MM.1S (cell line): ENCODE measurements around the gene FOXO6.

Experiments
- DNase-seq: peaks from one replicate; pipeline ENCODE4 v3.0.0-alpha.2; 2015
- H2AFZ ChIP-seq: fragments of 300-600 bp; sonication (generic); 2 replicates; pipeline ENCODE4 v1.6.0; 2016; ENCODE audit warnings: antibody characterized with exemption, low read length
- H3F3A ChIP-seq: fragments of 300-600 bp; sonication (generic); 2 replicates; pipeline ENCODE4 v1.6.1; 2016; ENCODE audit warnings: mild to moderate bottlenecking, antibody characterized with exemption, low read length, moderate library complexity, mixed read lengths; ENCODE audit not compliant: insufficient read depth
- H3K27ac ChIP-seq: fragments of 300-600 bp; sonication (generic); 2 replicates; pipeline ENCODE4 v1.5.1; 2016; ENCODE audit warnings: mild to moderate bottlenecking, low read length
- H3K27me3 ChIP-seq: fragments of 300-600 bp; sonication (generic); replicated peaks from 2 replicates; pipeline ENCODE4 v1.6.0; 2016; ENCODE audit warnings: low read length; ENCODE audit not compliant: insufficient read depth
- H3K36me3 ChIP-seq: fragments of 300-600 bp; sonication (generic); replicated peaks from 2 replicates; pipeline ENCODE4 v1.6.1; 2016; ENCODE audit warnings: mild to moderate bottlenecking, low read length, mixed read lengths; ENCODE audit not compliant: insufficient read depth
- H3K4me1 ChIP-seq: fragments of 300-600 bp; sonication (generic); 2 replicates; pipeline ENCODE4 v1.6.1; 2016; ENCODE audit warnings: low read length, mixed read lengths
- H3K4me2 ChIP-seq: fragments of 300-600 bp; sonication (generic); 2 replicates; pipeline ENCODE4 v1.6.0; 2016; ENCODE audit warnings: low read depth, low read length
- H3K4me3 ChIP-seq: fragments of 300-600 bp; sonication (generic); 2 replicates; pipeline ENCODE4 v1.5.1; 2016; ENCODE audit warnings: low read length, mixed read lengths
- H3K79me2 ChIP-seq: fragments of 300-600 bp; sonication (generic); 2 replicates; pipeline ENCODE4 v1.6.1; 2016; ENCODE audit warnings: mixed run types, low read length, mixed read lengths
- H3K9ac ChIP-seq: fragments of 300-600 bp; sonication (generic); 2 replicates; pipeline ENCODE4 v1.6.1; 2016; ENCODE audit warnings: low read length, mixed read lengths
- H3K9me2 ChIP-seq: fragments of 300-600 bp; sonication (generic); replicated peaks from 2 replicates; pipeline ENCODE4 v1.6.1; 2016; ENCODE audit warnings: mild to moderate bottlenecking, low read length, mixed read lengths; ENCODE audit not compliant: insufficient read depth
- H3K9me3 ChIP-seq: fragments of 300-600 bp; sonication (generic); replicated peaks from 2 replicates; pipeline ENCODE4 v1.6.1; 2016; ENCODE audit warnings: mild to moderate bottlenecking, low read length, mixed read lengths; ENCODE audit not compliant: insufficient read depth
- H4K20me1 ChIP-seq: fragments of 300-600 bp; sonication (generic); 2 replicates; pipeline ENCODE4 v1.6.1; 2016; ENCODE audit warnings: mild to moderate bottlenecking, low read length, moderate library complexity, mixed read lengths; ENCODE audit not compliant: insufficient read depth
- EZH2 ChIP-seq: fragments of 300-600 bp; sonication (generic); optimal IDR thresholded peaks from 2 replicates; pipeline ENCODE3; 2017; ENCODE audit warnings: low read depth, mild to moderate bottlenecking, antibody characterized with exemption, low read length, mixed read lengths
- EZH2phosphoT487 ChIP-seq: fragments of 300-600 bp; sonication (generic); IDR thresholded peaks from 2 replicates; pipeline ENCODE4 v1.6.1; 2018; ENCODE audit warnings: antibody characterized with exemption, low read length
- TF ChIP-seq, protein P1 (sequence below): fragments of 300-600 bp; sonication (generic); IDR thresholded peaks from 2 replicates; pipeline ENCODE4 v1.5.1; 2016; ENCODE audit warnings: antibody characterized with exemption, low read length, mixed read lengths

Gene FOXO6

GRCh38 chr1:41399145-41399795 is 38.0 kb downstream of the FOXO6 start:
- no peak for DNase-seq
- Histone ChIP-seq H3K9me3 (no peaks in the 10 kb centered on the region), H4K20me1 (no peaks in the 10 kb centered on the region), H3K4me1 (no peaks in the 10 kb centered on the region), H3K4me3 (no peak overlapping the region), H3K79me2 (no peaks in the 10 kb centered on the region), H3F3A (no peaks in the 10 kb centered on the region), H3K9ac (no peak overlapping the region), H3K27ac (no peak overlapping the region), H3K27me3 (no peaks in the 10 kb centered on the region), H3K36me3 (no peaks in the 10 kb centered on the region), H3K9me2 (no peaks in the 10 kb centered on the region), H3K4me2 (no peak overlapping the region), H2AFZ (no peak overlapping the region)
- TF ChIP-seq, protein P1, sequence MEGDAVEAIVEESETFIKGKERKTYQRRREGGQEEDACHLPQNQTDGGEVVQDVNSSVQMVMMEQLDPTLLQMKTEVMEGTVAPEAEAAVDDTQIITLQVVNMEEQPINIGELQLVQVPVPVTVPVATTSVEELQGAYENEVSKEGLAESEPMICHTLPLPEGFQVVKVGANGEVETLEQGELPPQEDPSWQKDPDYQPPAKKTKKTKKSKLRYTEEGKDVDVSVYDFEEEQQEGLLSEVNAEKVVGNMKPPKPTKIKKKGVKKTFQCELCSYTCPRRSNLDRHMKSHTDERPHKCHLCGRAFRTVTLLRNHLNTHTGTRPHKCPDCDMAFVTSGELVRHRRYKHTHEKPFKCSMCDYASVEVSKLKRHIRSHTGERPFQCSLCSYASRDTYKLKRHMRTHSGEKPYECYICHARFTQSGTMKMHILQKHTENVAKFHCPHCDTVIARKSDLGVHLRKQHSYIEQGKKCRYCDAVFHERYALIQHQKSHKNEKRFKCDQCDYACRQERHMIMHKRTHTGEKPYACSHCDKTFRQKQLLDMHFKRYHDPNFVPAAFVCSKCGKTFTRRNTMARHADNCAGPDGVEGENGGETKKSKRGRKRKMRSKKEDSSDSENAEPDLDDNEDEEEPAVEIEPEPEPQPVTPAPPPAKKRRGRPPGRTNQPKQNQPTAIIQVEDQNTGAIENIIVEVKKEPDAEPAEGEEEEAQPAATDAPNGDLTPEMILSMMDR = no peak
- no peak for TF ChIP-seq EZH2phosphoT487
- no peak for TF ChIP-seq EZH2

DNA sequence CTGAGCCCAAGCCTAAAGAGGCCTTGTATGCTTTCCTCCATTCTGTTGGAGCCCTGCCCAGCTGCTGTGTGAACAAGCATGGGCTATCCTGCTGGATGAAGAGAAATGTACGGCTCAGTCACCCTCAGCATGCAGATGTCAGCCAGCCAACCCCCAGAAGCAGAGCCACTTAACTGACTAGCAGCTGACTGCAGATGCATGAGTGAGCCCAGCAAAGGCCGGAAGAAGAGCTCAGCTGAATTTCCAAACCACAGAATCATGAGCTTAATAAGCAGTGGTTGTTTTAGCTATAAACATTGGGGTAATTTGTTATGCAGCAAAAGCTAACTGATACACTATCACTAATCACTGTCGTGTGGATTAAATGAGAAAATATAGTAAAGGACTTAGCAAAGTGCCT is 39.0 kb downstream of the FOXO6 start:
- Histone ChIP-seq H3F3A (no peaks in the 10 kb centered on the region), H3K27me3 (no peaks in the 10 kb centered on the region), H3K36me3 (no peaks in the 10 kb centered on the region), H4K20me1 (no peaks in the 10 kb centered on the region), H3K27ac (no peak overlapping the region), H3K4me3 (no peak overlapping the region), H3K4me1 (no peaks in the 10 kb centered on the region), H3K9me3 (no peaks in the 10 kb centered on the region), H3K9me2 (no peaks in the 10 kb centered on the region), H3K79me2 (no peaks in the 10 kb centered on the region), H3K4me2 (no peak overlapping the region), H3K9ac (no peak overlapping the region), H2AFZ (no peak overlapping the region)
- TF ChIP-seq, protein P1 = no peak
- no peak for DNase-seq

DNA sequence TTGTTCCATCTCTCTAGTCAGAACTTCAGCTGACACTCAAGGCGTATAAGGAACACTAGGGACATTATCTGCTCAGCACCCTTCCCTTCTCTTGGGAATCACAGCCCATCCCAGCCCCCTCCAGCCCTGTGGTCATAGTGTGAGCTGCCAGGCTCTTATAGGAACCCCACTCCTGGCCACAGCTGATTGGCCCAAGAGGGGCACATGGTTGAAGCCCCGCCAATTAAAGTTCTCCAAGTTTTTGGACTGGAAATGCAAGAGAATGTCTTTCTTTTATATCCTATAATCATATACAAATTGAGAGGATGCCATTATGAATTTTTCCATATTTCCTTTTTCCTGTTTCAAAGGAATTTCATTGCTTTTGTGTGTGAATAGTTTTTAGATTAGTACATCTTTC is 40.7 kb downstream of the FOXO6 start:
- Histone ChIP-seq H3K4me3 (no peak overlapping the region), H3K9me2 (no peaks in the 10 kb centered on the region), H2AFZ (no peak overlapping the region), H4K20me1 (no peaks in the 10 kb centered on the region), H3F3A (no peaks in the 10 kb centered on the region), H3K4me2 (no peak overlapping the region), H3K27me3 (peaks cover 1% of the 10 kb centered on the region; the same call in 1 of the 2 replicates), H3K9me3 (no peaks in the 10 kb centered on the region), H3K9ac (no peak overlapping the region), H3K27ac (no peak overlapping the region), H3K36me3 (no peaks in the 10 kb centered on the region), H3K79me2 (no peaks in the 10 kb centered on the region), H3K4me1 (no peaks in the 10 kb centered on the region)
- TF ChIP-seq EZH2phosphoT487 = no peak
- TF ChIP-seq, protein P1 = no peak
- no peak for TF ChIP-seq EZH2
- no peak for DNase-seq
